H1 (cell line): ENCODE data around the gene RNF10. TPM values are rescaled to one million over a fixed set of nuclear protein-coding genes. Genes with fewer than 3 reads are reported as not detected.

Experiments used
- CTCF ChIA-PET: fragments of 300-600 bp; sonication (Branson Sonifier 250); formaldehyde crosslinking; loops from one replicate; lab custom pipeline; 2021; ENCODE audit not compliant: partially characterized antibody; lab: Charles Lee
- POLR2A ChIA-PET: fragments of 300-600 bp; sonication (Branson Sonifier 250); formaldehyde crosslinking; loops from one replicate; lab custom pipeline; 2021; ENCODE audit warnings: inconsistent platforms; ENCODE audit not compliant: partially characterized antibody; lab: Charles Lee
- DNase-seq, 2 experiments: peaks; one replicate each; pipeline versions ENCODE4 v3.0.0 to v3.0.0-alpha.2; 2010 to 2022; ENCODE audit warnings: low spot score in 2 of 2, low read depth in 1 of 2, mixed read lengths in 1 of 2
- FAIRE-seq: peaks from 2 replicates; lab custom pipeline; 2011; peaks lifted over from hg19 to GRCh38; lab: Jason Lieb, UNC
- H2AFZ ChIP-seq: 2 replicates; pipeline ENCODE4 v1.8.1; 2012; ENCODE audit warnings: low read length, inconsistent platforms
- H2AK5ac ChIP-seq: 2 replicates; pipeline ENCODE4 v1.6.1; 2013; ENCODE audit warnings: low read depth, low read length
- H2BK120ac ChIP-seq: replicated peaks from 2 replicates; pipeline ENCODE3; 2013; ENCODE audit warnings: low read depth, low read length, inconsistent platforms
- H2BK12ac ChIP-seq: 2 replicates; pipeline ENCODE4 v1.6.1; 2013; ENCODE audit warnings: low read depth, low read length
- H2BK15ac ChIP-seq: 2 replicates; pipeline ENCODE4 v1.6.1; 2013; ENCODE audit warnings: low read length
- H2BK20ac ChIP-seq: 2 replicates; pipeline ENCODE4 v1.6.1; 2013; ENCODE audit warnings: low read length
- H2BK5ac ChIP-seq: 2 replicates; pipeline ENCODE4 v1.6.1; 2013; ENCODE audit warnings: low read depth, low read length
- H3K14ac ChIP-seq: 2 replicates; pipeline ENCODE4 v1.6.1; 2013; ENCODE audit warnings: inconsistent platforms; ENCODE audit not compliant: insufficient read length
- H3K18ac ChIP-seq: 2 replicates; pipeline ENCODE4 v1.6.1; 2013; ENCODE audit warnings: low read length; ENCODE audit errors: extremely low read depth
- H3K23ac ChIP-seq: 2 replicates; pipeline ENCODE4 v1.6.1; 2013; ENCODE audit warnings: inconsistent platforms; ENCODE audit not compliant: insufficient read length
- H3K23me2 ChIP-seq: 2 replicates; pipeline ENCODE4 v1.6.1; 2013; ENCODE audit warnings: low read depth, low read length
- H3K27ac ChIP-seq: 2 replicates; pipeline ENCODE4 v1.6.1; 2011; ENCODE audit warnings: low read depth, low read length, inconsistent platforms
- H3K27me3 ChIP-seq, 4 experiments: replicated peaks in 1 of 4; 1 replicate in 1 of 4; 2 replicates in 3 of 4; pipeline versions ENCODE4 v1.6.1 to v1.8.1; 2011 to 2013; ENCODE audit warnings: low read length in 3 of 4, mild to moderate bottlenecking in 3 of 4, inconsistent platforms in 2 of 4, mixed read lengths in 2 of 4, moderate library complexity in 1 of 4; ENCODE audit not compliant: control insufficient read depth in 3 of 4, insufficient read depth in 3 of 4; ENCODE audit errors: extremely low read depth in 1 of 4
- H3K36me3 ChIP-seq, 4 experiments: 2 replicates each; pipeline versions ENCODE4 v1.6.1 to v1.8.1; 2011 to 2013; ENCODE audit warnings: mild to moderate bottlenecking in 4 of 4, low read length in 3 of 4, moderate library complexity in 2 of 4, control low read depth in 1 of 4, inconsistent platforms in 1 of 4; ENCODE audit not compliant: insufficient read depth in 4 of 4, control insufficient read depth in 2 of 4
- H3K4ac ChIP-seq: replicated peaks from 2 replicates; pipeline ENCODE3; 2013; ENCODE audit warnings: low read length, low read depth, mixed read lengths, inconsistent platforms; ENCODE audit not compliant: insufficient read length
- H3K4me1 ChIP-seq, 4 experiments: replicated peaks in 1 of 4; 1 replicate in 1 of 4; 2 replicates in 3 of 4; pipeline versions ENCODE4 v1.6.1 to v1.8.1; 2011 to 2013; ENCODE audit warnings: low read length in 3 of 4, inconsistent platforms in 2 of 4, mixed read lengths in 1 of 4; ENCODE audit not compliant: insufficient read depth in 4 of 4, control insufficient read depth in 3 of 4
- H3K4me2 ChIP-seq, 2 experiments: 2 replicates each; pipeline versions ENCODE4 v1.6.1 to v1.8.1; 2011 to 2013; ENCODE audit warnings: low read depth in 2 of 2, low read length in 2 of 2, control low read depth in 1 of 2, inconsistent platforms in 1 of 2, mild to moderate bottlenecking in 1 of 2; ENCODE audit not compliant: insufficient read depth in 1 of 2
- H3K4me3 ChIP-seq, 4 experiments: fragments of 200-600, 300-600 bp in 1 of 4; sonication (generic), shearing (Covaris generic), sonication (Bioruptor Twin) in 1 of 4; 2 replicates each; pipeline versions ENCODE4 v1.5.1 to v1.8.1; 2011 to 2016; ENCODE audit warnings: low read length in 4 of 4, low read depth in 3 of 4, control low read depth in 2 of 4, inconsistent platforms in 2 of 4, mild to moderate bottlenecking in 2 of 4, mixed read lengths in 1 of 4, moderate library complexity in 1 of 4; ENCODE audit not compliant: insufficient read depth in 2 of 4; ENCODE audit errors: extremely low read depth in 1 of 4
- H3K56ac ChIP-seq: replicated peaks from 2 replicates; pipeline ENCODE3; 2013; ENCODE audit warnings: low read depth, mild to moderate bottlenecking, mixed read lengths, low read length, inconsistent platforms; ENCODE audit not compliant: insufficient read length
- H3K79me1 ChIP-seq: 2 replicates; pipeline ENCODE4 v1.6.1; 2013; ENCODE audit warnings: low read depth, low read length, control low read depth
- H3K79me2 ChIP-seq, 2 experiments: 2 replicates each; pipeline versions ENCODE4 v1.6.1 to v1.8.1; 2012 to 2013; ENCODE audit warnings: low read length in 2 of 2, mild to moderate bottlenecking in 2 of 2, inconsistent platforms in 1 of 2; ENCODE audit not compliant: insufficient read depth in 2 of 2, control insufficient read depth in 1 of 2
- H3K9ac ChIP-seq, 4 experiments: replicated peaks in 1 of 4; 1 replicate in 1 of 4; 2 replicates in 3 of 4; pipeline versions ENCODE4 v1.6.1 to v1.8.1; 2011 to 2013; ENCODE audit warnings: low read depth in 3 of 4, low read length in 3 of 4, control low read depth in 2 of 4, mild to moderate bottlenecking in 2 of 4, moderate library complexity in 2 of 4, inconsistent platforms in 1 of 4; ENCODE audit errors: extremely low read depth in 1 of 4
- H3K9me3 ChIP-seq, 2 experiments: 2 replicates each; pipeline versions ENCODE4 v1.6.1 to v1.8.1; 2012 to 2013; ENCODE audit warnings: mild to moderate bottlenecking in 2 of 2, moderate library complexity in 2 of 2, control low read depth in 1 of 2, inconsistent platforms in 1 of 2, low read depth in 1 of 2, low read length in 1 of 2, mixed read lengths in 1 of 2; ENCODE audit not compliant: insufficient read depth in 2 of 2
- H4K20me1 ChIP-seq, 2 experiments: replicated peaks in 1 of 2; 2 replicates each; pipeline versions ENCODE3 to v1.8.1; 2011 to 2013; ENCODE audit warnings: inconsistent platforms in 2 of 2, low read length in 2 of 2, mild to moderate bottlenecking in 1 of 2; ENCODE audit not compliant: insufficient read depth in 2 of 2, control insufficient read depth in 1 of 2
- H4K5ac ChIP-seq: 2 replicates; pipeline ENCODE4 v1.6.1; 2013; ENCODE audit warnings: low read length, low read depth, mixed read lengths, inconsistent platforms; ENCODE audit not compliant: insufficient read length
- H4K8ac ChIP-seq: 2 replicates; pipeline ENCODE4 v1.8.0; 2013; ENCODE audit warnings: mild to moderate bottlenecking, moderate library complexity, low read length, inconsistent platforms; ENCODE audit not compliant: insufficient read depth; ENCODE audit errors: extremely low read depth
- H4K91ac ChIP-seq: replicated peaks from 2 replicates; pipeline ENCODE3; 2013; ENCODE audit warnings: low read length, mixed read lengths, inconsistent platforms; ENCODE audit not compliant: insufficient read length
- CTCF ChIP-seq, 3 experiments: IDR thresholded peaks; 1 replicate in 2 of 3; 2 replicates in 1 of 3; pipeline versions ENCODE4 v1.5.1 to v1.6.1; 2011; ENCODE audit warnings: low read length in 3 of 3, mild to moderate bottlenecking in 3 of 3, inconsistent platforms in 2 of 3, low read depth in 1 of 3, moderate library complexity in 1 of 3; ENCODE audit not compliant: insufficient read depth in 1 of 3; ENCODE audit errors: control extremely low read depth in 1 of 3
- EZH2 ChIP-seq: fragments of 200-600 bp; sonication (generic); IDR thresholded peaks from 2 replicates; pipeline ENCODE4 v1.7.1; 2012; ENCODE audit warnings: low read depth, mild to moderate bottlenecking, moderate library complexity, low read length, inconsistent platforms; ENCODE audit not compliant: severe bottlenecking
- SP4 ChIP-seq: IDR thresholded peaks from 2 replicates; pipeline ENCODE4 v1.6.1; 2012; ENCODE audit warnings: low read length, inconsistent platforms
- WGBS, 2 experiments: shearing (Covaris generic) in 1 of 2; methylation state at CpG; one replicate each; pipeline versions ENCODE4 v1.1.6 to v1.1.7; 2013 to 2015; ENCODE audit warnings: low lambda C conversion rate in 2 of 2, mixed read lengths in 2 of 2, inconsistent platforms in 1 of 2, low coverage in 1 of 2, missing lambda C conversion rate in 1 of 2; ENCODE audit not compliant: insufficient replicate concordance in 2 of 2, insufficient coverage in 1 of 2, insufficient read length in 1 of 2; ENCODE audit errors: extremely low coverage in 1 of 2, missing lambda C conversion rate in 1 of 2; 5-methylcytosine and 5-hydroxymethylcytosine counted together
- polyA plus RNA-seq, 7 experiments: library from polyadenylated mRNA; depleted of rRNA in 3 of 7; stranded (reverse) in 5 of 7; unstranded in 2 of 7; fragments of >200 nt in 5 of 7; fragments of 200-250 nt in 2 of 7; gene quantifications; 1 replicate in 5 of 7; 2 replicates in 1 of 7; 4 replicates in 1 of 7; pipeline versions ENCODE4 v1.2.1 to v1.2.3, GENCODE V29; 2011 to 2013; ENCODE audit warnings: missing spikeins in 2 of 7, mixed read lengths in 2 of 7
- total RNA-seq: library from RNA; stranded (reverse); fragmentation: NEBNext Ultra II Directional; extraction: Animal tissue kit (Norgen Biotek cat#: 25700); gene quantifications from 2 replicates; pipeline ENCODE4 v1.2.1, GENCODE V29; 2021

RNF10 gene
- total and polyA plus RNA-seq, 2 of the 8 experiments (the other 6 are each of a cell fraction or from before 2014, with no cell fraction given): 71.6 to 171 TPM

- Histone ChIP-seq H2BK12ac (no peak overlapping the region), H4K5ac (no peak overlapping the region), H4K91ac (no peak overlapping the region), H3K18ac (no peak overlapping the region), H3K23me2 (no peaks in the 10 kb centered on the region), H3K79me2 (no peaks in the 10 kb centered on the region), H2BK120ac (no peak overlapping the region), H3K79me1 (0 out of 2 replicates have a peak, but pooled peaks cover 2% of the 10 kb centered on the region), H3K23ac (no peak overlapping the region), H3K14ac (no peak overlapping the region), H2AK5ac (no peak overlapping the region), H2BK15ac (no peak overlapping the region), H3K9me3 (no peaks in the 10 kb centered on the region), H3K36me3 (peaks cover 8 to 45% (median 23%) of the 10 kb centered on the region in 4 experiments; a peak in 7 of 8 replicates), H2BK5ac (no peak overlapping the region), H3K27ac (no peak overlapping the region), H3K56ac (no peak overlapping the region), H3K27me3 (no peaks in the 10 kb centered on the region), H3K4me3 (no peak overlapping the region), H3K9ac (no peak overlapping the region), H4K20me1 (no peaks in the 10 kb centered on the region), H3K4ac (no peak overlapping the region), H3K4me1 (no peaks in the 10 kb centered on the region), H4K8ac (no peak overlapping the region), H2AFZ (no peak overlapping the region), H2BK20ac (no peak overlapping the region), H3K4me2 (no peak overlapping the region)
- ChIA-PET CTCF (interaction anchor here (1.4 to 1.5 kb wide), 2 partner anchors 10 to 57 kb away, joined by 3 read pairs; no protein-coding TSS in a partner anchor), POLR2A (interaction anchor here (1.3 to 5.1 kb wide), 6 partner anchors 10 to 47 kb away, joined by 3 to 31 read pairs (median 6); partner anchors contain the start of gene DYNLL1)
- DNase-seq (no peak), FAIRE-seq (no peak)
- 92% methylated on average over 7 of the region's 7 CpGs; no CpG with 5 or more reads in 1 of the 2 experiments for WGBS, 2 experiments
- TF ChIP-seq CTCF (IDR thresholded peaks at IDR 0.05; ENCODE audit: control extremely low read depth in 1 of 3, insufficient read depth in 1 of 3, low read depth in 1 of 3, low read length in 3 of 3) (no peak), SP4 (no peak), EZH2 (no peak)
Observed at GRCh38 chr12:120514002-120514401, 20.2 kb upstream of the RNF10 start.
